ENCODE measurements around the gene ADM5. TPM values are rescaled to one million over a fixed set of nuclear protein-coding genes. Genes with fewer than 3 reads are reported as not detected.

Gene ADM5
- total RNA-seq, 1 donor from 2014 or later: 0.49 TPM

DNA sequence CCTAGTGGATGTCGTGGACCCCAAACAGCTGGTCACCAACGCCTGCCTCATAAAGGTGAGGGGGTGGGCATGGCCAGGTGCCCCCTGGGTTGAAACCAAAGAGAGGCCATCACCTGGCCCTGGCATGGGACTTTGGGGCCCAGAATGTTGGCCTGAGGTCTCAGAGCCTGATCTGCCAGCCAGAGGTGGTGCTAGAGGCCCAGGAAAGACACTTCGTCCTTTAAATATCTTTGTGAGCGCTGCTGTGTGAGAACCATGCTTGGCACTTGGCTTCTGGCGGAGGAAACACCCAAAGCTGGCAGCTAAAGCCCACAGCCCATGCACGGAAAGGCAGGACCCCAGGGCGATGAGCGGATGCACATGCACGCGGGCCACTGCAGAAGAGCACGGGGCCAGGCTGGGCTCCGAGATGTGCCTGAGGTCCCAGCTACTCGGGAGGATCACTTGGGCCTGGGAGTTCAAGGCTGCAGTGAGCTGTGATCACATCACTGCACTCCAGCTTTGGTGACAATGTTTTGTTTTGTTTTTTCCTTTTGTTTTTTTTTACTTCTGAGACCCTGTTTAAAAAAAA is 4.3 kb upstream of the ADM5 start:
- Histone ChIP-seq H3K27me3 (ENCODE audit: low read depth) (peaks cover 7% of the 10 kb centered on the region), H3K4me3 (no peak overlapping the region), H3K9me3 (replicated peaks) (no peaks in the 10 kb centered on the region), H3K36me3 (peaks cover 74% of the 10 kb centered on the region), H3K27ac (replicated peaks) (peak overlapping the region; percentile 12), H3K4me1 (peaks cover 74% of the 10 kb centered on the region)
- intact Hi-C loops (cut with micrococcal nuclease): no loop called here
- DNase-seq: no peak
- TF ChIP-seq, protein P1, sequence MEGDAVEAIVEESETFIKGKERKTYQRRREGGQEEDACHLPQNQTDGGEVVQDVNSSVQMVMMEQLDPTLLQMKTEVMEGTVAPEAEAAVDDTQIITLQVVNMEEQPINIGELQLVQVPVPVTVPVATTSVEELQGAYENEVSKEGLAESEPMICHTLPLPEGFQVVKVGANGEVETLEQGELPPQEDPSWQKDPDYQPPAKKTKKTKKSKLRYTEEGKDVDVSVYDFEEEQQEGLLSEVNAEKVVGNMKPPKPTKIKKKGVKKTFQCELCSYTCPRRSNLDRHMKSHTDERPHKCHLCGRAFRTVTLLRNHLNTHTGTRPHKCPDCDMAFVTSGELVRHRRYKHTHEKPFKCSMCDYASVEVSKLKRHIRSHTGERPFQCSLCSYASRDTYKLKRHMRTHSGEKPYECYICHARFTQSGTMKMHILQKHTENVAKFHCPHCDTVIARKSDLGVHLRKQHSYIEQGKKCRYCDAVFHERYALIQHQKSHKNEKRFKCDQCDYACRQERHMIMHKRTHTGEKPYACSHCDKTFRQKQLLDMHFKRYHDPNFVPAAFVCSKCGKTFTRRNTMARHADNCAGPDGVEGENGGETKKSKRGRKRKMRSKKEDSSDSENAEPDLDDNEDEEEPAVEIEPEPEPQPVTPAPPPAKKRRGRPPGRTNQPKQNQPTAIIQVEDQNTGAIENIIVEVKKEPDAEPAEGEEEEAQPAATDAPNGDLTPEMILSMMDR (IDR thresholded peaks at IDR 0.05; ENCODE audit: borderline replicate concordance): no peak

DNA sequence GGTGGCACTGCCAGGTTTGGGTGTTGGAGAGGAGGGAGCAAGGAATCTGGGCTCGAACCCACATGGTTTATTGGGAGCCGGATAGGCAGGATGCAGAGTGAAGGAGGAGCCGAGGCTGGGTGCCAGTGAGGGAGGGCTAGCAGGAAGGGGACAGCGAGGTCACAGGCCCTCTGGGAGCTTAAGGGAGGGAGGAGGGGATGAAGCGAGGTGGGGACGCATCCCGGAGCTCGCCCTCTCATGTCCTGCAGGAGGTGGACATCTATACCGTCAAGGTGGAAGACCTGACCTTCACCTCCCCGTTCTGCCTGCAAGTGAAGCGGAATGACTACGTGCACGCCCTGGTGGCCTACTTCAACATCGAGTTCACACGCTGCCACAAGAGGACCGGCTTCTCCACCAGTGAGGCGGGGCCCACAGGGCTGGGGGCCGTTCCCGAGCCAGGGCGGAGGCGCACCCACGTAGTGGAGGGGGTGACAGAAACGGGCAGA is 3.5 kb upstream of the ADM5 start:
- peak overlapping the region; percentile 17 for H3K4me3 ChIP-seq
- H3K36me3 ChIP-seq: peaks cover 73% of the 10 kb centered on the region
- no peaks in the 10 kb centered on the region for H3K9me3 ChIP-seq (replicated peaks)
- TF ChIP-seq, protein P1 (IDR thresholded peaks at IDR 0.05; ENCODE audit: borderline replicate concordance): no peak
- no peak for DNase-seq
- H3K27ac ChIP-seq (replicated peaks): peak overlapping the region; percentile 81
- H3K4me1 ChIP-seq: peaks cover 74% of the 10 kb centered on the region
- H3K27me3 ChIP-seq (ENCODE audit: low read depth): peaks cover 11% of the 10 kb centered on the region
- intact Hi-C loops (cut with micrococcal nuclease): no loop called here

DNA sequence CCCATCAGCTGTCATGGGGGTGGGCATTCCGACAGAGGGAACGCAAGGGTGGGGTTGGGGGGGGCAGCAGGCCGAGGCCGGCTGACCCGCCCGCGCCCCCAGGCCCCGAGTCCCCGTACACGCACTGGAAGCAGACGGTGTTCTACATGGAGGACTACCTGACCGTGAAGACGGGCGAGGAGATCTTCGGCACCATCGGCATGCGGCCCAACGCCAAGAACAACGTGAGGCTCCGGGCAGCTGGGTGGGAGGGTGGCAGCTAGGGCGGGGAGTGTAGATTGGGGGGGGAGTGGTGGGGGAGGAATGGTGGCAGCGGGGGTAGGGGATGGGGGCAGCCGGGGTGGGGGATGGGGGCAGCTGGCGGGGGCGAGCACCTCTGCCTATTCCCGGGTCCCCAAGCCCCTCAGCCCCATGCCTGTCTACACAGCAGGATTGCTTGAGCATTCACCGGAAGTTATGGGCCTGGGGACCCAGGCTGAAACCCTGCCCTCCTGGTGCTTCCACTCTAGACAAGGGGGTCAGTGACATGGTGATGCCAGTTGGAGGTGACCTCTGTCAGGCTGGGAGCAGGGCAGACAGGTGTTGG is 2.8 kb upstream of the ADM5 start:
- H3K36me3 ChIP-seq: peaks cover 66% of the 10 kb centered on the region
- H3K27ac ChIP-seq (replicated peaks): peak overlapping the region; percentile 81

DNA sequence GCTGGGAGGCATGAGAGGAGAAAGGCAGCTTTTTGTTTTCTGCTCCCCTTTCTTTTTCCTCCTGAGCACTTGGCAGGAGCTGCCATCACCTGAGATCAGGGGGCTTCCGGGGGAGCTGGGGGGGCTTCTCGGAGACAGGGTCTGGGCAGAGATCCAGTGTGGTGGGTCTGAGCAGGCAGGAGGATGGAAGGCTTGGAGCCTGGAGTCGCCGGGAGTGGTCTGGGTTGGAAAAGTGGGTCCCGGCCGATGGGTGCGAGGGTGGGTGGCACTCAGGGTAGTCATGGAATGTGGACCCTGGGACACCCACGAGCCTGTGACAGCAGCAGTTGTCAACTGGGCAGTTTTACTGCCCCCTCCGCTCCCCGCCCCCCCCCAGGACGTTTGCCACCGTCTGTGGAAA is 2.2 kb upstream of the ADM5 start:
- Histone ChIP-seq H3K27me3 (ENCODE audit: low read depth) (peaks cover 11% of the 10 kb centered on the region), H3K27ac (replicated peaks) (peak overlapping the region; percentile 81), H3K9me3 (replicated peaks) (no peaks in the 10 kb centered on the region), H3K36me3 (peaks cover 60% of the 10 kb centered on the region), H3K4me1 (peaks cover 72% of the 10 kb centered on the region), H3K4me3 (peak overlapping the region; percentile 67)
- TF ChIP-seq, protein P1 (IDR thresholded peaks at IDR 0.05; ENCODE audit: borderline replicate concordance): no peak
- intact Hi-C loops (cut with micrococcal nuclease): no loop called here
- no peak for DNase-seq

More for the DNA sequence above, 2.8 kb upstream of the ADM5 start:
- Histone ChIP-seq H3K4me3 (no peak overlapping the region), H3K9me3 (replicated peaks) (no peaks in the 10 kb centered on the region), H3K4me1 (peaks cover 73% of the 10 kb centered on the region), H3K27me3 (ENCODE audit: low read depth) (peaks cover 11% of the 10 kb centered on the region)
- TF ChIP-seq, protein P1 (IDR thresholded peaks at IDR 0.05; ENCODE audit: borderline replicate concordance): no peak
- DNase-seq: no peak
- intact Hi-C loops (cut with micrococcal nuclease): no loop called here

DNA sequence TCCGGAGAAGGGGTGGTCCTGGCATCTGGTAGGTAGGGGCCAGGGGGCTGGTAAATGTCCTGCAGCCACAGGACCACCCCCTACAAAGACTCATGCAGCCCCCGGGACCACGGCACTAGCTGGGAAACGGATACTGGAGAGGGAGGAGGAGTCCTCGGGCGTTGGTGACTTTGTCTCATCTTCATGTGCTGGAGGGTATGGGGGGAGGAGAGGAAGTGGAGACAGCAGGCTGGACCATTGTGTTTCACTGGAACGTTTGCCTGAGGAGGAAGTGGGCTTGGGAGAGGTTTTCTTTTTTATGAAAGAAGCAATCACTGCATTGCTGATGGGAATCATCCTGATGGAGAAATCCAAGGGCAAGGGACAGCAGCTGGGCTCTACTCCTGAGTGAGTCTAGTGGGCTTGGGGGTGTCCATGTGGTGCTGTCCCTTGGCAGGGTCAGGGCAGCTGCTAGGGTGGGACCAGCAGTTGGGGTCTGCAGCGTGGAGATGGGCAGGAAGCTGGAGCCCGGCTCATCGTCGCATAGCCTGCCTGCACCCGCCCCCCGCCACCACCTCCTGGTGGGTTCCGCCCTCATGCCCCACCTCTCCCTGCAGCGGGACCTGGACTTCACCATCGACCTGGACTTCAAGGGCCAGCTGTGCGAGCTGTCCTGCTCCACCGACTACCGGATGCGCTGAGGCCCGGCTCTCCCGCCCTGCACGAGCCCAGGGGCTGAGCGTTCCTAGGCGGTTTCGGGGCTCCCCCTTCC is 1.7 kb upstream of the ADM5 start:
- Histone ChIP-seq H3K36me3 (peaks cover 54% of the 10 kb centered on the region), H3K9me3 (replicated peaks) (no peaks in the 10 kb centered on the region), H3K4me3 (peak overlapping the region; percentile 67), H3K27me3 (ENCODE audit: low read depth) (peaks cover 11% of the 10 kb centered on the region), H3K4me1 (peaks cover 72% of the 10 kb centered on the region), H3K27ac (replicated peaks) (peak overlapping the region; percentile 81)
- DNase-seq: no peak
- intact Hi-C loops (cut with micrococcal nuclease): no loop called here
- TF ChIP-seq, protein P1 (IDR thresholded peaks at IDR 0.05; ENCODE audit: borderline replicate concordance): no peak

All from left ventricle myocardium inferior (tissue), 1 donor.